NCI-H748 treated with DMSO at 0.1 percent for 48 hours (cell line): ENCODE measurements around the gene MRPL12.

ENCODE experiments used
- DNase-seq: peaks from one replicate; lab custom pipeline; 2025; lab: John Stamatoyannopoulos, UW

Gene MRPL12

DNA sequence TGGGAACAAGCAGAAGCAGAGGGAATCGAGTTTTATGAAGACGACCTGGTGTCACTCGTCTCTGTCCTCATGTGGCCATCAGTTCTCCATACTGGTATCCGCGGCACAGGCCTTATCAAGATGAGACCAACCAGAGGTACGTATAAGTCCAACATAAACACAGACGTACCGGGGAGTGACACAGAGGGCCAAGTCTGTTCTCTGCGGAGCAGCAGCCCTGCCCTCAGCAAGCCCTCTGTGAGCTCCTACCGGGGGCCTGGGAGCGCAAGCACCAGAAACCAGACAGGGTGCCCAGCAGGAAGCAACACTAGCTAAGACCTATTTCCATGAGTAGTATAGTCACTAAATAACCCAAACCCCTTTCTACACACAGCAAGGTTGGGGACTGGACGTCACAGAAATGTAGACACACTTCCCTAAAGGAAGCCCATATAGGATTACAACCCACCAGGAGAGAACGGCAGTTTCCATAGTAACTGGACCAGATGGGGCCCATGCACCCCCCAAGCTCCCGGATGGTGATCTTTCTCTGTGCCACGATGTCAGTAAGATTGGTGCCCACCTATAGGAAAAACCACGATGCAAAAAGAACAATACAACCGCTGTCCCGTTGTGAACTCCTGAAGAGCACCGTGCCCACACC is 20.5 kb upstream of the MRPL12 start:
- DNase-seq, result no peak

DNA sequence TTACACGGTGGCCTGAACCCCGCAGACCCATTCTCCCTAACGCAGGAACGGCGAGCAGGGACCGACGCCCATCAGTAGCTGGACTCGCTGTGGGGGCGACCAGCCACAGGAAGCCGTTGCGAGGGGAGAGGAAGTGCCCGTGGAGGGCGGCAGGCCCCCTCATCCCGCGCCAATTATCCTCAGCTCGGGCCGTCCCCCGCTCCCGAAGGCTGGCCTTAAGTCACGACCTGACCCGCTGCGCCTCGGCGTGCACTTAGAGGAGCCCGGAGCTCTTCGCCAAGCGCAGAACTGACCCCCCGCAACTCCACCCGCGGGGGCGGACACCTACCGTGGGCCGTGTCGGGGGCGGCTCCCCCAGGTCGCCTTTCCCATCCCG is 20.0 kb upstream of the MRPL12 start:
- DNase-seq, result no peak

DNA sequence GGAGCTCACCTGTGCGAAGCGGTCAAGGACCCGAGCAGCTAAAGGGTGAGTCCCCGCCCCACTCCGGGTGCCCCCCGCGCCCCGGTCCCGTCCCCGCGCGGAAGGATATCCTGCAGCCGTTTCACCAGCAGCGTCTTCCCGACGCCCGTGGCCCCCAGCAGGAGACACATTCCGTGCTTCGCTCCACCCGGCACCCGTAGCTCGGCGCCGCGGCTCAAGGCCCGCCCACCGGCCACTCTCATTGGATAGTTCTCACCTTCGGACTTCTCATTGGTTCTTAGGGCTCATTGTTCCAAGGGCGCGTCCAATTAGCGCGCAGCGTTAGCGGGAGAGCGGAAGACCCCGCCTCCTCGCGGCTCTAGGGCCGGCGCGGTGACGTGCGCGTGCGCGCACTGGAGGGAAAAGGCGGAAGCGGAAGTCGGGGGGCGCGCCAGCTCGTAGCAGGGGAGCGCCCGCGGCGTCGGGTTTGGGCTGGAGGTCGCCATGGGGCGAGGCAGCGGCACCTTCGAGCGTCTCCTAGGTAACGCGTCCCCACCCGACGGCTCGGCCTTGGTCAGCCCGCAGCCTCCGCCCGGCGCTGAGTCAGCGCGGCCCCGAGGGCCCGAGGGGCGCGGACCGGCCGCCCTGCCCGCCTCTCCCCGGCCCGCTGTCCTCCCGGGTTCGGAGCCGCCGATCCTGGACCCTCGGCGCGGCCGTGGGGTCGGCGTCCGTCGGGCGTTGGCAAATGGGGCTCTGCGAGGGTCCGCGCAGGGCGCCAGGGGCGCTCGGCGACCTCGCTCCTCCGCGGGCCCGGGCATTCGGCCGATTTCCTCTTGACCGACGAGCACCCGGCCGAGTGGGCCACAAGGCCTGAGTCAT is 19.4 kb upstream of the MRPL12 start, which contains the start of the genes ARL16 and HGS:
ARL16 (minus strand) TSS at position 214 of the 858 bp plus-strand sequence; CDS start at position 170, 44 bp downstream.
HGS (plus strand) TSS at position 428 of the 858 bp plus-strand sequence; CDS start at position 484, 56 bp downstream.
- peak; percentile 95 for DNase-seq

DNA sequence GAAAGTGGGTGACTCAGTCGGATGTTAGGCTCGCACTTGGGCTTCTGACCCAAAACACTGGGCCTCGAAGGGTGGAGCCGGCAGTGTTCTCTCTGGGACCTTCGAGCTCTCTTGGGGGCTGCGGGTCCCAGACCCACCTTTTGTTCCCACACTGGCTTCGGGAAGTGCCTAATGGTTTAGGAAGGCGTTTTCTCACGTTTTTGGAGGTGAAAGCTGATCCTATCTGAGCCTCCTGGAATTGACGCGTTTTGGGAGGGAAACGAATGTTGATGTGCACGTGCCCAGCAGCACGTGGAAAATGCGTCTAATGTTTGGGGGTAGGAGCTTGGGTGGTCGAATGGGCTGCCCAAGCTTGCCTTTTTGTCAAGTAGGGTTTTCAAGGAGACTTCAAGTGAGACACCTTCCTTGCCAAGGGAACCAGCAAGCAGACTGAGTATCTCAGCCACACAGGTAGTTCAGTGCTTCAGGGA is 18.7 kb upstream of the MRPL12 start:
- no peak for DNase-seq

DNA sequence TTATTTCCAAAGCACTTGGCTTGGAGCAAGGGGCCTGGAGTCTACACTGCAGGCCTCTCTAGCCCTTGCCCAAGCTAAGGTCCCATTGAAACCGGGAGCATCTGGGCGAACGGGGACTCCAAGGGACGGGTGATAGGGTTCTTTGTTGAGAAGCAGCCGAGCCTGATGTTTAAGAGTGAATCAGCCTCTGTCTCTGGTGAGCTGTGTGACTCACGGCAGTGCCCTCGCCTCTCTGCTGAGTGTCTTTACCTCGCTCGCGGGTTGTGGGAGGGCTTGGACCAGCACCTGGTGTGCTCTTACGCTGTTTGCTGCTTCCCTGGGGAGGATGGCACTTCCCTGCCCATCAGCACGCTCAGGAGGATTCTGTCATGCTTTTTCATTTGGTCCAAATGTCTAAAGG is 18.1 kb upstream of the MRPL12 start:
- no peak for DNase-seq

DNA sequence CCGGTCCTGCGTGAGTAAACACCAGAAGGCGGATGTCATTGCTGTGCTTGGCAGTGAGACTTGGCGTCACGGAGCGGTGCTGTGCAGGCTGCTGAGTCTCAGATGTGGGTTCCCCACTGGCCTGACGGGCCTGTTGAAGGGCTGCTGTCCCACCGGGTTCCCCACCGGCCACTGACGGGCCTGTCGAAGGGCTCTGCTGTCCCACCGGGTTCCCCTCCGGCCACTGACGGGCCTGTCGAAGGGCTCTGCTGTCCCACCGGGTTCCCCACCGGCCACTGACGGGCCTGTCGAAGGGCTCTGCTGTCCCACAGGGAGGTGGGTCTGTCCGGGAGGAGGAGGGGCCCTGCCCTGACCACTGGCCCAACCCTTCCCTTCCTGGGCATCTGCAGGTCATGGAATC is 16.6 kb upstream of the MRPL12 start:
- no peak for DNase-seq

DNA sequence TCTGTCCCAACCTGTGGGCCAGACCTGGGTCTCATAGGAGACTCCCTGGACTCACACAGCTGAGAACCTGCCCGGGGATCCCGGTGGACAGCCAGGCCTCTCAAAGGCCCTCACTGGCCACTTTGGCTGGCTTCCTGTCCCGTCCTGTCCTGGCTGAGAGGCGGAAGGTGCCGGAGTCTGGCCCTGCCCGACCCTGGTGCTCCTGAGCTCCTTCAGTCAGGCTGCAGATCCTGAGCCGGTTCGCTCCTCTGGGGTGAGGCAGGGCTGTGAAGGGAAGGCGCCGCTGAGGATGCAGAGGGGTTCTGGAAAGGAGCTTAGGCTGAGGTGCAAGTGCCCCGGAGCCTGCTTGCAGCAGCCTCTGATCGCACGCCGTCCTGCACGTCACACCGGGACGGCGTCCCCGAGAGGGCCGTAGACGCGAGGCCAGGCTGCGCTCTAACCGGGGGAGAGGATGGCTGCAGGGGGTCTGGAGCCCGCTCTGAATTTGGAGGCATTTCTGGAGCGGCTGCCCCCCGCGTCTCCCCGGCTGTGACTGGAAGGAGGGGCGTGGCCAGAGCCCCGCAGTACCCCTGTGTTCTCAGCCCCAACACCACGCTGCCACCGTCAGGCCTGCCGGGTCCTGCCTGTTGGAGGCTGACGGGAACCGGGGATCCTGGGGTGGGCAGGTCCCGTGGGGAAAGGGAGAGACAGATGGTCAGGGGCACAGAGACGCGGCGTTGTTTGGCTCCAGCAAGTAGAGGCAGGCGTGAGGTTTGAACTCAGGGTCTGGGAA is 15.2 kb upstream of the MRPL12 start:
- no peak for DNase-seq

DNA sequence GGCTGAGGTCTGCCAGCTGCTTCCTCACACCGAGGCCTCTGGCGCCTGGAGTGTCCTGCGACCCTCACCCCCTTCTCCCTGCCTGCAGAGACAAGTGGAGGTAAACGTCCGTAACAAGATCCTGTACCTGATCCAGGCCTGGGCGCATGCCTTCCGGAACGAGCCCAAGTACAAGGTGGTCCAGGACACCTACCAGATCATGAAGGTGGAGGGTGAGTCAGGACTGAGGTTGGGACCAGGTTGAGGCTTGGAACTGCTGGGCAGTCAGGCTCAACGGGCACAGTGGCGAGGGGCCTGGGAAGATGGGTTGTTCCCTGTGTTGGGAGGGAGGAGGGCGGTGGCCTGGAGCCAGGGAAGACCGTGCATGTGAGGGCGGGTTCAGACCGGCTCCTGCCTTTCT is 14.6 kb upstream of the MRPL12 start:
- no peak for DNase-seq

DNA sequence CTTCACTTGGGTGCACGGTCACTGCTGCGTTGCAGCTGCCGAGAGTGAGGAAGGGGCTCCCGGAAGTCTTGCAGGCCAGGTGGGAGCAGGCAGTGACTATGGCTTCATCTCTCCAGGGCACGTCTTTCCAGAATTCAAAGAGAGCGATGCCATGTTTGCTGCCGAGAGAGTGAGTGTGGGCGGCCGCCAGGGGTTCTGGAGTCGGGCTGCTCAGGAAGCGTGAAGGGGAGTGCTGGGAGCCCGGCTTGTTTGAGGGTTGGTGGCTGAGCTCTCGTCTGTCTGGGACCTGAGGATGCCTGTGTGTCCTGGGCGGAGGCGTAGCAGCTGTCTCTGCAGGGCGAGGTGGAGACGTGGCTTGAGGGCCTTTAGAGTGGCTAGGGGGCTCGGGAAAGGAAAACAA is 13.1 kb upstream of the MRPL12 start:
- DNase-seq, result no peak

DNA sequence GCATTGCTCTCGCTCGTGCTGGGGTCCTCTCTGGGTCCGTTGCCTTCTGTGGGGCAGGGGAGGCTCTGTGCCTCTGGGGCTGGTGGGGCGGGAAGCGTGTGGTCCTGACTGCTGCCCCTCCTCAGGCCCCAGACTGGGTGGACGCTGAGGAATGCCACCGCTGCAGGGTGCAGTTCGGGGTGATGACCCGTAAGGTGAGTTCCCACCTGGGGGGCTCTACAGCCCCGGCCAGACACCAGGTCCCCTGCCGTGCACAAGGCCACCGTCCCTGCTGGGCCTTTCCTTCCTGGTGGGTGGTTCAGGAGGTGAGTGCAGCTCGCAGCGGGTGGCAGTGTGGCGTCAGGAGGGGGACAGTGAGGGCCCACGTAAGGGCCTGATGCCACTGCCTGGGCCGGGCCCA is 12.6 kb upstream of the MRPL12 start:
- no peak for DNase-seq

DNA sequence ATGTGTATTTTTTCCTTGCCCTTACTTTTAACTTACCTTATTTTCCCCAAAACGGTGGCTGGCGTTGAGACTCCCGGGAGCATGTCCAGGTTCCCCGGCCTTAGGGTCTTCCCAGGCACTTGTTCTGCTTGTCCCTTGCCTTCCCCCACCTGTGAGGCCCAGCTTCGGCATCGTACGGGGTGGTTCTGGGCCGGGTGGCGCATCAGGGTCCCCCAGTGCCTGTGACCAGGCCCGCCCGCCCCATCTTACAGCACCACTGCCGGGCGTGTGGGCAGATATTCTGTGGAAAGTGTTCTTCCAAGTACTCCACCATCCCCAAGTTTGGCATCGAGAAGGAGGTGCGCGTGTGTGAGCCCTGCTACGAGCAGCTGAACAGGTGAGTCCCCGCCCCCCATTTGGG is 12.0 kb upstream of the MRPL12 start:
- DNase-seq, result no peak

DNA sequence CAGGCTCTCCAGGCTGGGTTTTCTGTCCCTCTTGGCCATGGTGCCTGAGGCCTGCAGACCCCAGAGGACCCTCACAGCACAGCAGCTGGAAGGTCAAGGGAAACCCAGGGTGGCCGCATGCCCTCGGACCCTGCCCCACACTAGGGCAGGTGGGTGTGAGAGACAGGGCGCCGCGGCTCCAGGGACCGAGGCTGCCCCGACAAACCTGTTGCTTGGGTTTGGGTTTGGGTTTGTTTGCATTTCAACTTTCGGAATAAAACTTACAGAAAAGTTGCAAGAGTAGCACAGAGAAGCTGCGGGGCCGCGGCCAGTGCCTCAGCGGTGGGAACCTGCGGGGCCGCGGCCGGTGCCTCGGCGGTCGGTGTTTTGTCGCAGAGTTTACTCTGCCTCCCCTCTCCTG is 11.6 kb upstream of the MRPL12 start:
- DNase-seq, result no peak

DNA sequence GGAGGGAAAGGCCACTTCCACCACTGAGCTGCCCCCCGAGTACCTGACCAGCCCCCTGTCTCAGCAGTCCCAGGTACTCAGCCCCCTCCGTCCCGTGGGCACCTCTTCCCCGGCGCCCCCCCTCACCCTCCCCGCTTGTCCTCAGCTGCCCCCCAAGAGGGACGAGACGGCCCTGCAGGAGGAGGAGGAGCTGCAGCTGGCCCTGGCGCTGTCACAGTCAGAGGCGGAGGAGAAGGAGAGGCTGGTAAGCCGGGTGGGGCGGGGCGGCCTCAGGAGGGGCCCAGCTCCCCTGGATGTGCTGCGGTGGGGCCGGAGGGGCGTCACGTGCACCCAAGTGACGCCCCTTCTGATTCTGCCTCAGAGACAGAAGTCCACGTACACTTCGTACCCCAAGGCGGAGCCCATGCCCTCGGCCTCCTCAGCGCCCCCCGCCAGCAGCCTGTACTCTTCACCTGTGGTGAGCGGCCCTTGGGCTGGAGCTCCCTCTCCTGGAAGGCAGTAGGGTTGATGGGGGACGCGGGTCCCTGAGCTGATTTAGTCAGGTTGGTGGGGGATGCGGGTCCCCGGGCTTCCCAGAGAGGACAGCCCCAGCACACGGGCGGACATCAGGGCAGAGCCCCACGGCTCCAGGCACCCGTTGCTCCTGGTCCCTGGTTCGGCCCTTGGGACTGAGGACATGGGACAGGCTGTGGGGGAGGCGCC is 9.5 kb upstream of the MRPL12 start:
- no peak for DNase-seq

DNA sequence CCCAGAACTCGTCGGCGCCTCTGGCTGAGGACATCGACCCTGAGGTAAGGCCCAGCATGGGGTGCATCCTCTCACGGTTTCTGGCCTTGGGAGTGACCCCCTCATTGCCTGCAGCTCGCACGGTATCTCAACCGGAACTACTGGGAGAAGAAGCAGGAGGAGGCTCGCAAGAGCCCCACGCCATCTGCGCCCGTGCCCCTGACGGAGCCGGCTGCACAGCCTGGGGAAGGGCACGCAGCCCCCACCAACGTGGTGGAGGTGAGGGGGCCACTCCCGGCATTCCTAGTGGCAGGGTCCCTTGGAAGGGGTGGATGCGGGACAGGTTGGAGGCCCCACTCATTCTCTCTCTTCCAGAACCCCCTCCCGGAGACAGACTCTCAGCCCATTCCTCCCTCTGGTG is 8.4 kb upstream of the MRPL12 start:
- DNase-seq, result no peak

DNA sequence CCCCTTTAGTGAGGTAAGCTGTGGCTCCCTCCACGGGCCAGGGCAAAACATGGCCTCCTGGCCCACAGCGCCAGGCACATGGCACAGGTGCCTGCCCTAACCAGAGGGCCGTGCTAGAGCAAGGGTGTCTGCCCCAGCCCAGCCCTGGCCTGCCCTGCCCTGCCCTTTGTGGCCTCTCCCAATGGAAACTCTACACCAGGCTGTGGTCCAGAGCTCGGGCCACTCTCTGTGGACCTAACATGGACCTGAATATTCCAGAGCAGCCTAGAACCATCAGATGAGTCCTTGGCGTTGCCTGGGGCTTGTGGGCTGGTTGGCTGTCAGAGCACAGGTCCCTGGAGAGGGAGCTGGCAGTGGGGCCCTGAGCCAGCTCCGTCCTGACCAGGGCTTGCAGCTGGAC is 8.0 kb upstream of the MRPL12 start:
- DNase-seq, result no peak

DNA sequence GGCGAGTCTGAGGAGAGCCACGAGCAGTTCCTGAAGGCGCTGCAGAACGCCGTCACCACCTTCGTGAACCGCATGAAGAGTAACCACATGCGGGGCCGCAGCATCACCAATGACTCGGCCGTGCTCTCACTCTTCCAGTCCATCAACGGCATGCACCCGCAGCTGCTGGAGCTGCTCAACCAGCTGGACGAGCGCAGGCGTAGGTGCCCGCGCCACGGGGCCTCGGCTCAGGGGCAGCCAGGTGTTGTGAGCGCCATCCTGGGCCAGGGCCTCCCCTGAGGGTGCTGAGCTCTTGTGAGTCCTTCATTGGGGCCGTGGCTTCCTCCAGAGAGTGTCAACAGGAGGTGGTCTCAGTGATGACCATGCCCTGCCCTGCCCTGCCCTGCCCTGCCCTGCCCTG is 7.4 kb upstream of the MRPL12 start:
- no peak for DNase-seq

DNA sequence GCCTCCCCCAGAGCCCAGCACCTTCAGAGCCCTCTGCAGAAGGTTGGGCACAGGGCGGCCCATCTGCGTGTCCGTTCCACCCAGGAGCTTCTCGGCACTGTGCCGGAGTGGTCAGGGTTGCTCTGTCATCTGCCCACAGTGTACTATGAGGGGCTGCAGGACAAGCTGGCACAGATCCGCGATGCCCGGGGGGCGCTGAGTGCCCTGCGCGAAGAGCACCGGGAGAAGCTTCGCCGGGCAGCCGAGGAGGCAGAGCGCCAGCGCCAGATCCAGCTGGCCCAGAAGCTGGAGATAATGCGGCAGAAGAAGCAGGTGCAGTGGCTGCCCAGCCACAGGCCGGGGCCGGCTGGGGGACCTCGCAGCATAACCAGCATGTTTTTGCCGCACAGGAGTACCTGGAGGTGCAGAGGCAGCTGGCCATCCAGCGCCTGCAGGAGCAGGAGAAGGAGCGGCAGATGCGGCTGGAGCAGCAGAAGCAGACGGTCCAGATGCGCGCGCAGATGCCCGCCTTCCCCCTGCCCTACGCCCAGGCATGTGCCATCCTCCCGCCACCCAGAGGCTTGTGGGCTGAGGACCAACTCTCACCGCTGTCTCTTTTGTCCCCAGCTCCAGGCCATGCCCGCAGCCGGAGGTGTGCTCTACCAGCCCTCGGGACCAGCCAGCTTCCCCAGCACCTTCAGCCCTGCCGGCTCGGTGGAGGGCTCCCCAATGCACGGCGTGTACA is 6.8 kb upstream of the MRPL12 start:
- DNase-seq, result no peak

DNA sequence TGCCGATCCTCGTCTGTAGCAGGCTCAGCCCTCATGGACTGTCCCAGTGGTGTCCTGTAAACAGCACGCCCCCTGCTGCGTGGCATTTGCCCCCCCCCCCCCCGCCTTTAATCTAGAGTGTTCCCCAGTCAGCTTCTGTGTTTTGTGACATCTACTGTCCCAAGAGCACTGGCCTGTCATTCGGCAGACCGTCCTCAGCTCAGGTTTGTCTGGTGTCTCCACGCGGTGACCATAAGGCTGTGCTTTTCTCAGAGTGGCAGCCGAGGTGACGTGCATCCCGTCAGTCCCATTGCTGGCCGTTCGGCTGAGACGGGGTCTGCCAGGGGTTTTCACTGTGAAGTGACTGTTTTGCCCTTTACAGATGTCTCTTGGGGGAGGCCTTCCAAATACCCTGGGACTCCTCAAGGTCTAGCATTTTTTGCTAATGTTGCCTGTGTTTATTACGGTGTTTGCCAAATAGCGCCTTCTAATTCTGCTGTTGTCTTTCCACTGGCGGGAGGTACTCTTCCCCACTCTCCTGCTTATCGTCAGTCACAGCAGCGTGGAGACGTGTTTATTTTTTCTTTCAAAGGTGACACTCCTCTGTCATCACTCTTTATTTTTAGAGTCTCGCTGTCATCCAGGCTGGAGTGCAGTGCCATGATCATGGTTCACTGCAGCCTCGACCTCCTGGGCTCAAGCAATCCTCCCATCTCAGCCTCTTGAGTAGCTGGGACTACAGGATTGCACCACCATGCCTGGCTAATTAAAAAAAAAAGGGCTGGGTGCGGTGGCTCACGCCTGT is 5.7 kb upstream of the MRPL12 start:
- DNase-seq, result no peak

DNA sequence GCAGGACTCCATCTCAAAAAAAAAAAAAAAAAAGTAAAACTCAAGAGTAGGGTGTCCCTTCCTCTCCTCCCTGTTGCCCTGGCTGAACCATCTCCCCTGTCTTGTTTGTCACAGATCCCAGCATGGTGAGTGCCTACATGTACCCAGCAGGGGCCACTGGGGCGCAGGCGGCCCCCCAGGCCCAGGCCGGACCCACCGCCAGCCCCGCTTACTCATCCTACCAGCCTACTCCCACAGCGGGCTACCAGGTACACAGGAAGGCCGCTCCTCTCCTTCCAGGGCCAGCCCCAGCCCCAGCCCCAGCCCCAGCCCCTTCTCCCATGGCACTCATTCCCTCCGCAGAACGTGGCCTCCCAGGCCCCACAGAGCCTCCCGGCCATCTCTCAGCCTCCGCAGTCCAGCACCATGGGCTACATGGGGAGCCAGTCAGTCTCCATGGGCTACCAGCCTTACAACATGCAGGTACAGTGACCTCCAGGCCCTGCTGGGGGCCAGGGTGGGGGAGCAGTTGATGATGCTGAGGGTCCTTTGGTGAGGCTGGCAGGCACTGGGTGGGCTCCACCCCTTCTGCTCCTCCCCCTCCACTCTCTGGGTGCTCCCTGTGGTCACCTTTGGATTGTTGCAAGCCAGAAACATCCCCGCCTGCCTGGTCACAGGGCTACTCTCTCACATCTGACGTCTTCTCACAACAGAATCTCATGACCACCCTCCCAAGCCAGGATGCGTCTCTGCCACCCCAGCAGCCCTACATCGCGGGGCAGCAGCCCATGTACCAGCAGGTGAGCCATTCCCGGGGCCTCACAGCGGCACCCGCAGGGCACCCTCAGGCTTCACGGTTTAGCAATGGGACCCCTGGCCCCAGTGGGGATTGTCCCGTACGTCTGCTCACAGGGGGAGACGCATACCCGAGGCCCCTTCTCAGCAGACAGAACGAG is 2.5 kb upstream of the MRPL12 start:
- DNase-seq, result no peak
